Spleen (tissue), 11 donors: ENCODE results near the gene ANO1. TPM values are rescaled to one million over a fixed set of nuclear protein-coding genes. Genes with fewer than 3 reads are reported as not detected.

Source experiments
- DNase-seq: peaks from one replicate; pipeline ENCODE4 v3.0.0-alpha.2; 2020
- H3K27ac ChIP-seq, 8 donors: fragments of 200-600 bp; sonication (generic) in 7 of 8; 1 replicate in 4 of 8; 2 replicates in 4 of 8; pipeline versions ENCODE4 v1.5.0 to v1.8.0; 2016 to 2021; ENCODE audit warnings: inconsistent platforms in 4 of 8, mild to moderate bottlenecking in 4 of 8, moderate library complexity in 1 of 8
- H3K27me3 ChIP-seq, 7 donors: fragments of 200-600 bp; sonication (generic) in 6 of 7; replicated peaks in 1 of 7; 1 replicate in 4 of 7; 2 replicates in 3 of 7; pipeline versions ENCODE4 v1.5.0 to v1.8.0; 2016 to 2021; ENCODE audit warnings: inconsistent platforms in 3 of 7, mild to moderate bottlenecking in 1 of 7
- H3K36me3 ChIP-seq, 6 donors: fragments of 200-600 bp; sonication (generic) in 5 of 6; 1 replicate in 4 of 6; 2 replicates in 2 of 6; pipeline versions ENCODE4 v1.5.0 to v1.8.0; 2016 to 2021; ENCODE audit warnings: inconsistent platforms in 2 of 6
- H3K4me1 ChIP-seq, 6 donors: fragments of 200-600 bp; sonication (generic) in 5 of 6; 1 replicate in 3 of 6; 2 replicates in 3 of 6; pipeline versions ENCODE4 v1.5.0 to v1.8.0; 2016 to 2021; ENCODE audit warnings: inconsistent platforms in 3 of 6
- H3K4me3 ChIP-seq, 8 donors: fragments of 200-600 bp; sonication (generic) in 7 of 8; 1 replicate in 4 of 8; 2 replicates in 4 of 8; pipeline versions ENCODE4 v1.5.0 to v1.8.0; 2016 to 2021; ENCODE audit warnings: inconsistent platforms in 4 of 8, mild to moderate bottlenecking in 4 of 8, moderate library complexity in 2 of 8
- H3K9me3 ChIP-seq, 8 donors: fragments of 200-600 bp; sonication (generic) in 7 of 8; 1 replicate in 4 of 8; 2 replicates in 4 of 8; pipeline versions ENCODE4 v1.5.0 to v1.8.0; 2016 to 2021; ENCODE audit warnings: inconsistent platforms in 4 of 8
- CTCF ChIP-seq, 11 experiments: fragments of 200-600 bp in 7 of 11; fragments of 450-650 bp in 4 of 11; sonication (generic) in 4 of 11; IDR thresholded peaks in 8 of 11; conservative IDR thresholded peaks in 3 of 11; 1 replicate in 7 of 11; 2 replicates in 4 of 11; pipeline versions ENCODE4 v1.4.0 to v1.8.0; 2016 to 2021; ENCODE audit warnings: antibody characterized with exemption in 11 of 11, inconsistent platforms in 4 of 11, mild to moderate bottlenecking in 1 of 11
- POLR2A ChIP-seq, 3 donors: fragments of 450-650 bp; IDR thresholded peaks; one replicate each; pipeline ENCODE4 v1.5.1; 2017; ENCODE audit warnings: antibody characterized with exemption in 3 of 3, mild to moderate bottlenecking in 1 of 3
- POLR2AphosphoS5 ChIP-seq, 3 donors: sonication (generic); formaldehyde crosslinking; IDR thresholded peaks; one replicate each; pipeline ENCODE4 v1.5.1; 2017; ENCODE audit warnings: antibody characterized with exemption in 3 of 3
- WGBS, 5 donors: extraction: QIAGEN DNeasy Blood & Tissue Kit in 3 of 5; methylation state at CpG; one replicate each; pipeline versions ENCODE4 v1.1.5 to v1.1.7; 2013 to 2018; 5-methylcytosine and 5-hydroxymethylcytosine counted together
- intact Hi-C: fragments of 100-400 bp; cut with DNase I; formaldehyde crosslinking; loops from one replicate; pipeline ENCODE4 v1.15.0; 2023; ENCODE audit warnings: low total_unique reads
- polyA plus RNA-seq, 3 donors: library from polyadenylated mRNA; stranded (reverse); fragments of 200-250 nt; gene quantifications; one replicate each; pipeline ENCODE4 v1.2.1, GENCODE V29; 2013
- total RNA-seq, 7 donors: library from RNA; depleted of rRNA in 3 of 7; stranded (reverse); fragments of >200 nt in 3 of 7; fragmentation: NEBNext Ultra II Directional in 4 of 7; extraction: Animal tissue kit (Norgen Biotek cat#: 25700) in 4 of 7; gene quantifications; one replicate each; pipeline versions ENCODE4 v1.1.0 to v1.2.1, GENCODE V29; 2016 to 2021
- donor health status: healthy with polysubstance abuse.
- donor health status: DM: no; HTN: no; CAD: no; lungs with moderate emphysema.
- donor health status: DM: no; HTN: no; CAD: no.
- donor health status: Bipolar disorder and iron deficiency.
- donor health status: healthy.
- donor health status: DM: no; HTN: no; CAD: no.
- donor health status: DM: yes; HTN: yes; CAD: no.

The ANO1 gene
- total and polyA plus RNA-seq, 10 donors = 0.22 to 1.2 (median 0.62) TPM

GRCh38 chr11:70142221-70142875, 64.2 kb downstream of the ANO1 start:
- intact Hi-C loops = no loop called here
- DNase-seq = no peak
- Histone ChIP-seq H3K4me3 (no peak overlapping the region), H3K4me1 (no peaks in the 10 kb centered on the region), H3K27ac (no peak overlapping the region), H3K36me3 (no peaks in the 10 kb centered on the region), H3K9me3 (no peaks in the 10 kb centered on the region), H3K27me3 (peaks cover 0 to 64% (median 32%) of the 10 kb centered on the region in 7 donors)
- 43 to 56% (median 48%) methylated on average over 14 of the region's 14 CpGs for whole genome bisulfite sequencing, 5 donors
- TF ChIP-seq POLR2AphosphoS5 (IDR thresholded peaks at IDR 0.05) (no peak), CTCF (IDR thresholded peaks at IDR 0.05 in 8 of 11, conservative IDR thresholded peaks at IDR 0.05 in 3 of 11) (no peak), POLR2A (IDR thresholded peaks at IDR 0.05) (no peak)

- H3K27me3 ChIP-seq = peaks cover 0 to 82% (median 38%) of the 10 kb centered on the region in 7 donors
These were observed 66.1 kb downstream of the ANO1 start for GRCh38 chr11:70144262-70144661.

GRCh38 chr11:70145071-70145470, 67.0 kb downstream of the ANO1 start:
- Histone ChIP-seq H3K4me3 (no peak overlapping the region), H3K4me1 (no peaks in the 10 kb centered on the region), H3K36me3 (no peaks in the 10 kb centered on the region), H3K27me3 (peaks cover 0 to 89% (median 38%) of the 10 kb centered on the region in 7 donors), H3K9me3 (no peaks in the 10 kb centered on the region), H3K27ac (no peak overlapping the region)
- WGBS, 5 donors = 71 to 83% (median 80%) methylated on average over 6 of the region's 6 CpGs
- DNase-seq = no peak
- intact Hi-C loops = no loop called here
- TF ChIP-seq CTCF (IDR thresholded peaks at IDR 0.05 in 8 of 11, conservative IDR thresholded peaks at IDR 0.05 in 3 of 11) (no peak), POLR2A (IDR thresholded peaks at IDR 0.05) (no peak), POLR2AphosphoS5 (IDR thresholded peaks at IDR 0.05) (no peak)

More at GRCh38 chr11:70144262-70144661, 66.1 kb downstream of the ANO1 start:
- no peak for TF ChIP-seq POLR2AphosphoS5 (IDR thresholded peaks at IDR 0.05)
- no peak for TF ChIP-seq CTCF (IDR thresholded peaks at IDR 0.05 in 8 of 11, conservative IDR thresholded peaks at IDR 0.05 in 3 of 11)
- TF ChIP-seq POLR2A (IDR thresholded peaks at IDR 0.05) = no peak
- Histone ChIP-seq H3K9me3 (no peaks in the 10 kb centered on the region), H3K27ac (no peak overlapping the region), H3K4me1 (no peaks in the 10 kb centered on the region), H3K36me3 (no peaks in the 10 kb centered on the region), H3K4me3 (no peak overlapping the region)
- 86 to 94% (median 93%) methylated on average over 7 to 10 of the region's 10 CpGs for WGBS, 5 donors
- no peak for DNase-seq
- intact Hi-C loops = no loop called here

- H3K27ac ChIP-seq = no peak overlapping the region
- 66 to 90% (median 69%) methylated on average over 4 of the region's 4 CpGs for whole genome bisulfite sequencing, 5 donors
- H3K27me3 ChIP-seq = peaks cover 0 to 83% (median 37%) of the 10 kb centered on the region in 7 donors
- H3K36me3 ChIP-seq = no peaks in the 10 kb centered on the region
- H3K9me3 ChIP-seq = no peaks in the 10 kb centered on the region
- H3K4me1 ChIP-seq = no peaks in the 10 kb centered on the region
- no peak for TF ChIP-seq POLR2AphosphoS5 (IDR thresholded peaks at IDR 0.05)
- no peak for TF ChIP-seq POLR2A (IDR thresholded peaks at IDR 0.05)
- TF ChIP-seq CTCF (IDR thresholded peaks at IDR 0.05 in 8 of 11, conservative IDR thresholded peaks at IDR 0.05 in 3 of 11) = no peak
- no peak overlapping the region for H3K4me3 ChIP-seq
- no peak for DNase-seq
- intact Hi-C loops = no loop called here
These were observed 67.7 kb downstream of the ANO1 start for GRCh38 chr11:70145841-70146240.
